ENCODE data around the gene CLSTN2.

DNA sequence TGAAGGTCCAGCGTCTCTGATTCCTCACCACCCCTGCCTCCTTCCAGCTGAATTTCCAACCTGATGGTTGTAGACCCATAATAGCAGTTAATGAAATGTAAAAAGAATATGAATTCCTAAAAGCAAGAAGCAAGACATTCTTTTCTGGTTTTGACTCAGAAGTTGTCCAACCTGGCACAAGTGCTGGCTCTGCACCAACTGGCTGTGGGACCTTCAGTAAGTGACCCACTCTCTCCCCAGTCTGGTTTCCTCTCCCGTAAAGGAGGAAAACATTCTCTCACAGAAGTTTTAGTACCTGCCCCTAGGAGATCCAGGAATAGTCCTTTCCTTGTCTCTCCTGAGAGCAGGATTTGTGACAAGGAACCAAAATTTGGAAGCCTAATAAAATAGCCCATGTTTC, 506.0 kb downstream of the CLSTN2 start:
- TF ChIP-seq EZH2 (IDR thresholded peaks at IDR 0.05; ENCODE audit: insufficient read depth, low read length) (no peak), CTCF (IDR thresholded peaks at IDR 0.05; ENCODE audit: insufficient read depth, low read depth, low read length) (no peak)
